GM19035 (cell line): ENCODE results near the gene CCDC8.
"Not testable (repeated sequence)": the region's sequence is repeated elsewhere in the genome, so short reads cannot be mapped to it uniquely, and the experiment has no call there.

Experiments used
- ATAC-seq: cut with Tn5 transposase; IDR thresholded peaks from one replicate; pipeline ENCODE4 v1.9.1; 2021; ENCODE audit not compliant: unreplicated experiment

Gene CCDC8

DNA sequence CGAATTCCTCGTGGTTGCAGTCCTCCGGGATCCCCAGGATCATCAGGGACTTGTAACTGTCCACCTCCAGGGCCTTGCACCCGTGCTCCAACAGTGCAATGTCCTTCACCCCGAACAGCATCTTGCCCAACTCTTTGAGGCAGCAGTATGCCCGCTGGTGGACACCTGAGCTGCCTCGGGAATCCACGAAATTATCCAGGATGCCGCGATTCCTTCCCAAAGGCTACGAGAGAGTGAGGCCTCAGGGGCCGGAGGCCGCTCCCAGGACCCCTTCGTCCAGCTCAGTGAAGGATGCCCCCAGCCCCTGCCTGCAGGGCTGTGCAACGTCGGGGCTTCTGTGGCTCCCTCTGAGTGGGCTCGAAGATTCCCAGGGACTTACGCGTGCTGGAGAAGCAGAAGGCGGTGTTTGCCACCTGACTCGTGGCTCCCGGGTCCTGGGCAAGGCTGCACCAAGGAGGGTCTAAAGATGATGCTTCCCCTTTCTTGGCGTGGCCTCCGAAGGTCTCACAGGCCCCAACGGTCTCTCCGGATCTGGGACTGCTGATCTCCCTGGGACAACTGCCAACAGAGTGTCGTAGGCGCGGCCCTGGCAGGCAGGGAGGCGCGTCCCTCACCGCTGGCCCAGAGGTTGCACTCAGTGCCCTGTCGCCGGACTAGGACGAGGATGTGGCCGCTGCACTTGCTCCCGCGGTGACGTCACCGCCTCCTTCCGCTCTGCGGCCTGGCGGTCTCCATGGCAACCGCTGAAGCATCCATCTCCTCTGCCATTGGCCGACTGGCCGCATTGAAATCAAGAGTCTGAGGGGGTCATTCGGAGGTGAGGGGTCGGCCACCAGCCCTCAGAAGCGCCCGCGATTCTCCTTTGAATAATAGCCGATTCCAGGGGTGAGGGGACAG is 15.1 kb upstream of the CCDC8 start, which contains the start of gene PNMA8C:
Gene PNMA8C (minus strand): TSS at position 698 of the 897 bp plus-strand sequence. CDS start 577 bp downstream, at position 121.
- ATAC-seq: no peak

DNA sequence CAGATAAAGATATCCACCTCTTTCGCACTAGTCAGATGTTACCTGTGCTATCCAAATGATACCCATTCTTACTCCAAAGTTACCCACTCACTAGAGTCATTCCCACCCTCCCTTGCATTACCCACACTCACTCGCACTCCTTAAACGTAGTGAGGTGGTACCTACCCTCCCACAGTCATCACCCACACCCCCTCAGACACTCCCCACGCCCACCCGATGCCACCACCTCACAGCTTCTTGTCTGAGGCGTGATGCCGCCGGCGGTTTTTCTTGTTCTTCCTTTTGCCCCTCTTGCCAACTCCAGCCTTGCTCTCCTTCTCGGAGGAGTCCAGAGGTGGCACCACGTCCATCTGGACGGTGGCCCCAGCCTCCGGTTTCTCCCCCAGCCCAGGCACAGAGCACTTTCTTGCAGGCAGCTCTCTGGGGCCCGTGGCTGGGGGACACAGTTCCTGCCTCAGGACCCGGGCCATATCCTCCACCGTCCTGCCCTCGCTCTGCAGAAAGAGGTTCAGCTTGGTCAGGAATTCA is 14.2 kb upstream of the CCDC8 start:
- no peak for ATAC-seq

DNA sequence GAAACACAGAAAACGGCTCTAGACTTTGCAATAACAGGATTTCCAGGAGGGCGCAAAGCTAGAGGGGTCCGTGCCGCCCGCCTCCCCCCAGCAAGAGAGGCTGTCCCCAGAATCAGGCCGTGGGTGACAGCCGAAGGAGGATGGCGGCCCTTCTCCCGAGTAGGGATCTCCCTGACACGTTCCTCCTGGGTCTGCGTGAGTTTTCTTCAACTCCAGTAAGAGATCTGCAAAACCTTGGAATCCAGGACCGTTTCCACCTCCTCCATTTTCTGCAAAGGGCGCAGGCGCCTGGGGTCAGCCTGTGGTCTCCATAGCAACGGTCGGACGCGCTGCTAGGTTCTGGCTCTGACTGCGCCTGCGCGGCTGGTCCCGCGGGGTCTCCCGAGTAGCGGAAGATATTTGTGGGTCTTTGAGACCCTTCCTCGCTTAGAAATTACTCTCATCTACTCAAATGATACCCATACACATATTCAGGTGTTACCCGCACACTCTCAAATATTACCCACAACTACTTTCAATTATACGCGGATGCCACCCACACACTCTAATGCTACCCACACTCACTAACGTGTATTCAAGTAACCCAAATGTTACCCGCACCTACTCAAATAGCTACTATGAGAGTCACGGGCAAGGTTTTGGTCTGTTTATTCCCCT is 13.3 kb upstream of the CCDC8 start:
- no peak for ATAC-seq

DNA sequence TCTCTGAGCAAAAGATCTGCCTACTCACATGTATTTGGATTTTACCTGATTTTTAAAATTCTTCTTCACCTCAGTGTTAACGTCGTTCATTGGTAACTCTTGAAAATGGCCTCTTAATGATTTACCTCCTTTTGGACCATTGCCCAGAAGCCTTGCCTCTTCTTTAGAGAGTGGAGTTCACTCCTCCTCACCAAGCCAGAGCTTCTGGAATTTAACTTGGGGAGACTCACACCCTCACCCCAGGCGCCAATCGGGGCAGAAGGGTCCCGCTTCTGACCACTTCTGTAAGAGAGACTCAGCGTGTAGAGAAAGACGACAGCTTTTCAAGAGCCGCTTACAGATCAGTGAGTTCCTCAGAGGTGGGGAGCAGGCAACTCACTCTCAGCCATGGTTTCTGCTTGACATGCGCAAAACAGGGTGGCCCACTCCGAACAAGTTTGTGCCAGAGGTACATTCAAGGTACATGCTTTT is 12.7 kb upstream of the CCDC8 start:
- ATAC-seq: no peak

DNA sequence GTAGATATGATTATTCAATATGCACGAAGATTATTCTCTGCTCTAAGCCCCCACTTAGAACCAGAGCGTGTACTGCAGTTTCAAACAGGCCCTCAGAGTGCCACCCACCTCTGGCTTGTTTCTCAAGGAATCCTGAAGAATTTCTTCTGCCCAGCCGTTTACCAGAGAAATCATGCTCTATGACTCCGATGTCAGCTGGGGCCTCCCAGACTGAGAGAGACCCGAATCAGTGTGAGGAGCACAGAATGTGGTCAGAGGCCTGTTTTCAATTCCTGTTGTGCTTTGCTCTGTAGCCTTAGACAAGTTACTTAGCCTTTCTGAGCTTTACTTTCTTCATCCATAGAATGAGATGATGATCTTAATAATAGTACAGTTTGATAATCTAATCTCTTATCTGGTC is 9.8 kb upstream of the CCDC8 start:
- ATAC-seq: no peak

DNA sequence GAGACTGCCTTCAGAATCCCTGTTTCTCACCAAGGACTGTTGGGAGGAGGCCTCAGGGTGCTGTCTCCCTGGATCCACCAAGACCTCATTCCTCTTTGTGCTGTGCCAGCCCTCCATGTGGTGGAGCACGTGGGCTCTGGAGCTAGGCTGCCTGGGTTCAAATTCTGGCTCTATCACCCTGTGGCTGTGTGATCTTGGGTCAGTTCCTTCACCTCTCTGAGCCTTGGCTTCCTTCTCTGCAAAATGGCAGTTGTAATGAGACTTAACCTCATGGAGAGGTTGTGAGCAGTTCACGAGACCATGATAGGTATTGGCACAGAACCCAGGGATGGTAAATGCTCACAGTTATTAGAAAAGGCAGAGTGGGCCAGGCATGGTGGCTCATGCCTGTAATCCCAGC is 9.0 kb upstream of the CCDC8 start:
- no peak for ATAC-seq

DNA sequence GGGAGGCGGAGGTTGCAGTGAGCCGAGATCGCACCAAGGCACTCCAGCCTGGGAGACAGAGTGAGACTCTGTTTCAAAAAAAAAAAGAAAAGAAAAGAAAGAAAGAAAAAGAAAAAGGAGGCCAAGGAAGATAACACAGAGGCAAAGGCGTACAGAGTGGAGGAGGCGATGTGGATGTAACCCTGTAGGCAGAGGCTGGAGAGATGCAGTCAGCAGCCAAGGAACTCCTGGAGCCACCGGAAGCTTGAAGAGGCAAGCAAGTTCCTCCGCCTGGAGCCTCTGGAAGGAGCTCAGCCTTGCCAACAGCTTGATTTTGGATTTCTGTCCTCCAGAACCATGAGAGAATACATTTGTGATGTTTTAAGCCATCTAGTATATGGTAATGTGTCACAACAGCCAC is 6.7 kb upstream of the CCDC8 start:
- ATAC-seq: no peak

DNA sequence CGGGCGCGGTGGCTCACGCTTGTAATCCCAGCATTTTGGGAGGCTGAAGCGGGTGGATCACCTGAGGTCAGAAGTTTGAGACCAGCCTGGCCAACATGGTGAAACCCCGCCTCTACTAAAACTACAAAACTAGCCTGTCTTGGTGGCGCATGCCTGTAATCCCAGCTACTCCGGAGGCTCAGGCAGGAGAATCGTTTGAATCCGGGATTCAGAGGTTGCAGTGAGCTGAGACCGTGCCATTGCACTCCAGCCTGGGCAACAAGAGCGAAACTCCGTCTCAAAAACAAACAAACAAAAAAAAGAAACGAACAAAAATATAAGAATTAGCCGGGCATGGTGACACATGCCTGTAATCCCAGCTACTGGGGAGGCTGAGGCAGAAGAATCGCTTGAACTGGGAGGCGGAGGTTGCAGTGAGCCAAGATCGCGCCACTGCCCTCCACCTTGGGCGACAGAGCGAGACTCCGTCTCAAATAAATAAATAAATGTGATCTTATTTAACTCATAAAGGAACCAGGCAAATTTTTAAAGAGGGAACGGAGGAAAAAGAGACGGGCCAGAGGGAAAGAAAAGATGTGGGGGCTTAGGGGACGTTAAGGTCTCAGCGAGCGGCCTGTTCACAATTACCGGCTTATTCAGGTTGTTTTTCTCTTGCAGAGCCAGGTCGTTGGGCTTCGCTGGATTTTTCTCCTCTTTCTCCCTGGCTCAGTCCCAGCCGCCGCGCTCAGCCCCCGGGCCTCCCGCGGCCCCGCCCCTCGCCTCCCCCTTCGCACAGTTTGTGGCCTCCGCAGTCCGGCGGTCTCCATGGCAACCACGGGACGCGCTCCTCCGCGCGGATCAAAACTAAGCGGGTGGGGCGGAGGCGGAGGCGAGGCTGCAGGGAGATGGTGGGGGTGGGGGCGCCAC is 2.7 kb upstream of the CCDC8 start:
- not testable (repeated sequence) for ATAC-seq

DNA sequence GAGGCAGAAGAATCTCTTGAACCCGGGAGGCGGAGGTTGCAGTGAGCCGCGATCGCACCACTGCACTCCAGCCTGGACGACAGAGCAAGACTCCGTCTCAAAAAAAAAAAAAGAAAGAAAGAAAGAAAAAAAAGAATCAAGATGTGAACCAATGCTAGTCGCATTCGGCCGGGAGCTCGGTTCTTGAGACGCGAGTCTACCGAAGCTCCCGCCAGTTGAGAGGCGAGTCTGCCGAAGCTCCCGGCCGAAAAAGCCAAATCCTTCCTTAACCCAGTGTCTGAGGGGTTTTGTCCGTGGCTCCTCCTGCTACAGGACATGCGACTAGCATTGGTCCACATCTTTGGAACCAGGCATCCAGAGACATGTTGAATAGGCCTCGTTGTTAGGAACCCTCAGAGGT is 1.5 kb upstream of the CCDC8 start:
- not testable (repeated sequence) for ATAC-seq

DNA sequence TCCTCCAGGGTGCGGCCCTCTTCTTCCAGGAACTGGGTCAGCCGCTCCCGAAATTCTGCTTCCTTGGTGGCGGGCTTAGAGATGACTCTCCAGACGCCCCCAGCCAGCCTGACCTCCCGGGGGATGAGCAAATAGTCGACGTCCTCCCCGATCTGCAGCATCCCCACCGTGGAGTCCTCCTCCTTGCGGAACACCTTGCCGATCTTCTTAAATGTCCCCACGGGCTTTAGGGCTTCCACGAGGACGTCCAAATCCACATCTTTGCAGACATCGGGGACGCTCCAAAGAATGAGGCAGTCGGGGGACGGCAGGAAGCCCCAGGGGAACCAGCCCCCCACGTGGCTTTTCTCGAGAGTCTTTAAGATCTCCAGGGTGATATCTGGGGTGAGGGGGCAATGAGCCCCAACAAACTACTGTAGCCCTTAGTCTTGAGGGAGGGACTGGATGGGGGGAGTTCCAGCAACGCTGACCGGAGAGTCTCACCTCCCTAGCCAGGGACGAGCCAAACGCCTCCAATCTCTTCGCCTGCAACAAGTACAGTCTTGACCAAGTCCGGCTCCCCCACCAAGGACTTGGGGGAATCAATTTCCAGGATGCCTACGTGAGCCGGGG is 608 bp downstream of the CCDC8 start:
- no peak for ATAC-seq

DNA sequence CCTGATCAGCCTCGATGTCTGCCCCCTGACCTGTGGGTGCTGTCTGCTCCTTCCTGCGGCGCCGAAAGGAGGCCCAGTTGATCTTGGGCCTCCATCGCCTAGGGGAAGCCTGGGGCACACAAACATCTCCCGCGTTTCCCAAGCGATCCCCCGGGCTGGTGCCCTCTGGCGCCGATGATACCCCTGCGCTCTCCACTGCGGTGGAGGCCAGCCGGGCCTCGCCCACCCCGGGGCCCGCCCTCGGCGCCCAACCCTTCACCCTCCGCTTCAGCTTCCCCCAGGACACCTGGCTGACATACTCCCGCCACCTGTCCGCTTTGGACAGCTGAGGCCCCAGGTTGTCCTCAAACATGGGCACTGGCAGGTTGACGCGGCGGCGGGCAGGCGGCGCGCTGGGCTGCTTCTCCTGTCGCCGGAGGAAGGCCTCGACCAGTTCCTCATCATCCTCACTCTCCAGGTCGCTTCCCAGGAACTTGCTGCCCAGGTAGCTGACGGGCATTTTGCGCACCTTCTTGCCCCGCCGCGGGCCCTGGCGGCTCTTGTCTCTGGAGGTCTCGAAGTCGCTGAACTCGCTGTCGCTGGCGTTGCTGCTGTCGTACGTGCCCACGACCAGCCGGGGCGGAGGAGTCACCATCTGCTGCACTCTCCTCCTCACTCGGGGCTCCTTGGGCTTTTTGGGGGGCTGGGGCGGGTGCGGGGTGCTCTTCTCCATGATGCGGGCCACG is 1.3 kb downstream of the CCDC8 start:
- ATAC-seq: no peak

DNA sequence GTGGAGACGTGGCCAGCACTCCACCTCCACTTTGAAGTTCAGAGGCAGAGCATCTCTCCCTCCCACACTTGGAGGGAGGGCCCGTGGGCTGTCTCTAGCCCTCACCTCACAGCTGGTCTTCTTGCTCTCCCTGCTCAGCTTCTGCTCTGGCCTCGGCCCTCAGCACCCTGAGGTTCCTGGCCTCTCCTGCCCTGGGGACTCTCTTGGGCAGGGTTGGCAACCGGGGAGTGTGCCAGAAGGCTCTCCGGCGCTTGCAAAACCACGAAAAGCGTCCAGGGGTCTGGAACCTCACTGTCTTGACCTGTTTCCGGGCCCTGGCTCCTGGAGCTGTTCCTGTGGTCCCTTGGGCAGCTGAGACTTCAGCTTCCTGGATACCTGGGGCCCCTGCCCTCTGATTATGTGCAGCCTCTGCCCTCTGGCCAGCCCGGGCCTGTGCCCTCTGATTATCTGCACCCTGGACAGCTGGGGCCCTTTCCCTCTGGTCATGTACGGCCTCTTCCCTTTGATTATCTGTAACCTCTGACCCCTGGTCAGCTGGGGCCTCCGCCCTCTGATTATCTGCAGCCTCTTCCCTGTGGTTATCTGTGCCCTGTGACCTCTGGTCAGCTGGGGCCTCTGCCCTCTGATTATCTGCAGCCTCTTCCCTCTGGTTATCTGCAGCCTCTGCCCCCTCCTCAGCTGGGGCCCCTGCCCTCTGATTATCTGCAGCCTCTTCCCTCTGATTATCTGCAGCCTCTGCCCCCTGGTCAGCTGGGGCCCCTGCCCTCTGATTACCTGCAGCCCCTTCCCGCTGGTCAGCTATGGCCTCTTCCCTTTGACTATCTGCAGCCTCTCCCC is 2.1 kb downstream of the CCDC8 start:
- no peak for ATAC-seq

DNA sequence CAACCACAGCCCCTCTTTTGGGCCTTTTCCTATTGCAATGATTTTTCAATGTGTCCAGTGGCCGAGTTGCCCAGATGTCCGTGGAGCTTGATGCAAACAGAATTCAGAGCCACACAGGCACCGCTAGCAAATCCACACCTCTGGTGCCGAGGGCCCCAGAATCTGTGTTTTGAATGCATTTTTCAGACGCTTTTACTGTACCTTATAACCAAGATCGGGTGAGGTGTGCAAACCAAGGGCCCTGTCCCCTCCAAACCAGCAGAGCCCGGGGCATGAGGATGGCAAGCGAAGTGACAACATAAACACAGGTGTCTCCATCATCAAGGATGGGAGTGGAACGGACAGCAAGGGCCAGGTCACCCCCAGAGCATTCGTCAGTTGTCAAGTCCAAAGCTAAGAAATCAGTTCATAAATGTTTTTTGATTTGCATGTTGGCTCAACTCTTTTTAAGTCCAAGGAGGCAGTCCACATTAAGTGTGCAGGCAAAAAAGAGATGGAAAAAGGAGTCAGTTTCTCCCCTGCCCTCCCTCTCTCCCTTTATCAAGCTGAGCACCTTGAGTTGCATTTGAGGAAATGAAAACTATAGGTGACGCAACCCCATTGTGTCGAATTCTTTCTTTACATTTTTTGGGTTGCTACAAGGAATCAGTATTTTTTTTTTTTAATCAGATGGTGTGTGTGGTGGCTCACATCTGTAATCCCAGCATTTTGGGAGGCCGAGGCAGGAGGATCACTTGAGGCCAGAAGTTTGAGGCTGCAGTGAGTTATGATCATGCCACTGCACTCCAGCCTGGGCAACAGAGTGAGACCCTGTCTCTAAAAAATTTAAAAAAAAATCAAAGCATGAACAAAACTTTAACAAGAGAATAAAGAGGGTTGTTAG is 2.9 kb downstream of the CCDC8 start:
- ATAC-seq: no peak

DNA sequence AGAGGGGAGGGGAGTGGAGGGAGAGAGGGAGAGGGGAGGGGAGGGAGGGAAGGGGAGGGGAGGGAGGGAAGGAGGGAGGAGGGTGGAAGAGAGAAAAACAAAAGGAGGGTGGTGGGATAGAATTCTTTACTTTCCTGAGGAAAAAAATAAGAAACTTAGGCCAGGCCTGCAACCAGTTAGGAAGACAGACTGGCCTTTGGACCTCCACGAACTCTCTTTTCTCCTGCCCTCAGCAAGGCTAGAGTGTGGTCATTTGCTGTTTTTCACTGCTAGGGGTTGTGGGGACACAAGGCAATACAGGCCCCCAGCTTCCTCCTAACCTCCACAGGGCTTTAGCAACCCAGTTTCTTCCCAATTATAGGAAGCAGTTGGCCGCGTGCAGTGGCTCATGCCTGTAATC is 4.2 kb downstream of the CCDC8 start:
- no peak for ATAC-seq

DNA sequence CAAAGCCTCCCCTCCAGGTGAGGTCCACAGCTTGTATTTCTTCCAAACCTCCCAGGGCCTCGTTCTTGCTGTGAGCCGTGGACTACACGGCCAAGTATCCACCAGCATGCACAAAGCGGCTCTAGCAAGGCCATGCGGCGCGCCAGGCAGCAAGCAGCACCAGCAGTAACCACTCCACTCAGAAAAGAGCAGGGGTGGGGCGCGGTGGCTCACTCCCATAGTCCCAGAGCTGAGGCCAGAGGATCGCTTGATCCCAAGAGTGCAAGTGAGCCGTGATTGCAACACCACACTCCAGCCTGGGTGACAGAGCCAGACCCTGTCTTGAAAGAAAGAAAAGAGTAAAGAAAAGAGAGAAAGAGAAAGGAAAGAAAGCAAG is 4.7 kb downstream of the CCDC8 start:
- ATAC-seq: no peak

DNA sequence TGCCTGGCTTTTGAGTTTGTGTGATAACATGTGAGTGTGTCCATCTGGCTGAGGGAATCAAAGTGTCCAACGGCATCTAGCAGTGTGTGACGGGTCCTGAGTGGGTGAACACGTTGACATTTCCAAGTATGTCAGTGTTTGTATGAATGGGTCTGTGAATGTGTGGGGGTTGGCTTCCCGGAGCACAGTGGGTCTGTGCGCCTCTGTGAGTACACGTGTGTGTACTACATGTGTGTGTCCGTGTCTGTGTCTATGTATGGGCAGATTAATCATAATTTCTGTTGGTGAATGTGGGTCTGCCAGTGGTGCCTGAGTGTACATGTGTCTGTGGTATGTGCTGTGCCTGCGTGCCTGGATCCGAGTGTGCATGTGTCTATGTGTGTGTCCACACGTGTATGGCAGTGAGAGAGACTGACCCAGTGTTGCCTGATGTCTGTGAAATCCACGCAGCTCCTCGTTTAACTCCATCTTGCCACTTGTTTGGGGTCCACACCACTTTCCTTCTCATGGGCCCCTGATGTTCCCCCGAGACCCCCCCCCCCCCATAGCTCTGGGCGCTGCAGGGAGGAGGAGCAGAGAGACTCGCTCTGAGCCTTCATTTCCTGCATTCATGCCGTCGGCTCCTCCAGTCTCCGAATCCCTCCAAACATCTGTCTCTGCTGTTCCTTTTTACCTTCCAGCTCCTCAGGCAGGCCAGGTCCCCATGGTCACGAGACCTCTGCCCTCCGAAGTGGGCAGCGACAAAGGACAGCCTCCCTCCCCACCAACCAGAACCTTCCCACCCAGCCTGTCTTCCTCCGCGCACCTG is 5.3 kb downstream of the CCDC8 start:
- no peak for ATAC-seq

DNA sequence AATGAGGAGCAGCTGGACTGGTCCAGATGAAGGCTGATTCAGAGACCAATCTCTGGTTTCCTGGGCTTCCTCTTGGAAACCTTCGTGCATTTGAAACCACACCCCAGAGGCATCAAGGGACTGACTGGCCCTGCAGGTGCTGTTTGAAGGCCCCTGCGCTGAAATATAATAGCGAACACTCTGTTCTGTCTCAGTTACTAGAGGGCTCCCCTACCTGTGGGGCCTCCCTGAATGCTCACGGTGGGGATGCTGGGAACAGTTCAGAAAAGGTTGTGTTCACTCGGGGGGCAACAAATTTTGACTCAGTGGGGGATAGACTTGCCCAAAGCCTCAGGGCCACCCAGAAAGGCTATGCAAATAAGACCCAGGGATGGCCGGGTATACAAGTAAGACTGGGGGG is 6.4 kb downstream of the CCDC8 start:
- ATAC-seq: no peak
